GM23338 (cell line): ENCODE measurements around the gene NLGN1. TPM values are rescaled to one million over a fixed set of nuclear protein-coding genes. Genes with fewer than 3 reads are reported as not detected.

ENCODE experiments used
- ATAC-seq: fragments of 200-7000 bp; cut with Tn5 transposase; 3 replicates; pipeline ENCODE4 v1.9.1; 2020
- DNase-seq: peaks from one replicate; pipeline ENCODE4 v3.0.0-alpha.2; 2015; ENCODE audit warnings: low spot score
- H2AFZ ChIP-seq: fragments of 200-600 bp; sonication (generic); 2 replicates; pipeline ENCODE4 v1.8.0; 2016; ENCODE audit warnings: antibody characterized with exemption, mild to moderate bottlenecking, moderate library complexity
- H3F3A ChIP-seq: fragments of 200-600 bp; sonication (generic); replicated peaks from 2 replicates; pipeline ENCODE4 v1.8.0; 2017; ENCODE audit warnings: antibody characterized with exemption, mixed run types, low read depth
- H3K27ac ChIP-seq: fragments of 200-600 bp; sonication (generic); 2 replicates; pipeline ENCODE4 v1.6.1; 2016; ENCODE audit warnings: low read depth
- H3K27me3 ChIP-seq: fragments of 200-600 bp; sonication (generic); 2 replicates; pipeline ENCODE4 v1.8.0; 2016; ENCODE audit warnings: mild to moderate bottlenecking, mixed run types, moderate library complexity; ENCODE audit not compliant: insufficient read depth
- H3K36me3 ChIP-seq: fragments of 200-600 bp; sonication (generic); 2 replicates; pipeline ENCODE4 v1.8.0; 2016; ENCODE audit warnings: mild to moderate bottlenecking; ENCODE audit not compliant: insufficient read depth
- H3K4me1 ChIP-seq: fragments of 200-600 bp; sonication (generic); 2 replicates; pipeline ENCODE4 v1.8.0; 2016; ENCODE audit warnings: mild to moderate bottlenecking, moderate library complexity; ENCODE audit not compliant: insufficient read depth
- H3K4me2 ChIP-seq: fragments of 200-600 bp; sonication (generic); 2 replicates; pipeline ENCODE4 v1.7.1; 2017; ENCODE audit warnings: mixed run types
- H3K4me3 ChIP-seq: fragments of 200-600 bp; sonication (generic); 2 replicates; pipeline ENCODE4 v1.6.1; 2016; ENCODE audit warnings: mixed run types
- H3K79me2 ChIP-seq: fragments of 200-600 bp; sonication (generic); replicated peaks from 2 replicates; pipeline ENCODE4 v1.8.0; 2017; ENCODE audit warnings: mild to moderate bottlenecking; ENCODE audit not compliant: insufficient read depth
- H3K9me2 ChIP-seq: fragments of 200-600 bp; sonication (generic); 2 replicates; pipeline ENCODE4 v1.8.0; 2017; ENCODE audit not compliant: insufficient read depth
- H4K20me1 ChIP-seq: fragments of 200-600 bp; sonication (generic); replicated peaks from 2 replicates; pipeline ENCODE4 v1.8.0; 2017; ENCODE audit warnings: mild to moderate bottlenecking; ENCODE audit not compliant: insufficient read depth
- H3K27ac Mint-ChIP-seq: 2 replicates; pipeline ENCODE4 v1.8.0; 2020; ENCODE audit warnings: inconsistent platforms, mild to moderate bottlenecking, moderate library complexity, mixed read lengths
- H3K27me3 Mint-ChIP-seq: 3 replicates; pipeline ENCODE4 v1.8.0; 2022; ENCODE audit warnings: low read depth, mild to moderate bottlenecking, moderate library complexity, mixed read lengths, inconsistent platforms; ENCODE audit not compliant: insufficient read depth, poor library complexity
- H3K36me3 Mint-ChIP-seq: 3 replicates; pipeline ENCODE4 v1.8.0; 2021; ENCODE audit warnings: low read depth, mild to moderate bottlenecking, inconsistent platforms, moderate library complexity, mixed read lengths
- H3K4me1 Mint-ChIP-seq: 3 replicates; pipeline ENCODE4 v1.8.0; 2020; ENCODE audit warnings: mild to moderate bottlenecking, inconsistent platforms, mixed read lengths
- H3K4me3 Mint-ChIP-seq: 3 replicates; pipeline ENCODE4 v1.8.0; 2021; ENCODE audit warnings: moderate library complexity, mild to moderate bottlenecking, inconsistent platforms, mixed read lengths
- H3K9me3 Mint-ChIP-seq: 3 replicates; pipeline ENCODE4 v1.8.0; 2020; ENCODE audit warnings: moderate library complexity, mild to moderate bottlenecking, inconsistent platforms, mixed read lengths
- CREB1 ChIP-seq: fragments of 250-450 bp; sonication (Bioruptor Pico); IDR thresholded peaks from 2 replicates; pipeline ENCODE4 v1.5.0; 2020; ENCODE audit warnings: low read depth, mild to moderate bottlenecking, moderate library complexity
- EZH2 ChIP-seq: fragments of 200-600 bp; sonication (generic); IDR thresholded peaks from one replicate; pipeline ENCODE4 v1.8.0; 2017; ENCODE audit warnings: antibody characterized with exemption, mild to moderate bottlenecking, low read depth; ENCODE audit not compliant: unreplicated experiment
- EZH2phosphoT487 ChIP-seq: fragments of 200-600 bp; sonication (generic); IDR thresholded peaks from one replicate; pipeline ENCODE4 v1.8.1; 2018; ENCODE audit warnings: antibody characterized with exemption; ENCODE audit not compliant: unreplicated experiment
- JUNB ChIP-seq: IDR thresholded peaks from one replicate; pipeline ENCODE4 v1.6.1; 2016; ENCODE audit warnings: antibody characterized with exemption; ENCODE audit not compliant: unreplicated experiment
- POLR2AphosphoS5 ChIP-seq: IDR thresholded peaks from 2 replicates; pipeline ENCODE4 v1.6.1; 2016; ENCODE audit warnings: antibody characterized with exemption, low read depth
- STAT1 ChIP-seq: IDR thresholded peaks from one replicate; pipeline ENCODE4 v1.6.1; 2016; ENCODE audit warnings: antibody characterized with exemption; ENCODE audit not compliant: unreplicated experiment
- ZNF114 ChIP-seq: fragments of 250-450 bp; sonication (Bioruptor Pico); IDR thresholded peaks from 2 replicates; pipeline ENCODE4 v1.5.0; 2020; ENCODE audit warnings: mild to moderate bottlenecking, moderate library complexity
- ZNF331 ChIP-seq: fragments of 250-450 bp; sonication (Bioruptor Pico); IDR thresholded peaks from 2 replicates; pipeline ENCODE4 v1.5.0; 2020; ENCODE audit warnings: low read depth, mild to moderate bottlenecking, moderate library complexity
- polyA plus RNA-seq: library from polyadenylated mRNA; unstranded; fragments of >200 nt; fragmentation: Nextera tagmentation; extraction: Ambion mirVana; gene quantifications from 2 replicates; pipeline ENCODE4 v1.2.1, GENCODE V29; 2016
- total RNA-seq: library from RNA; depleted of rRNA; stranded (reverse); fragments of >200 nt; shearing (Covaris generic); gene quantifications from 2 replicates; pipeline ENCODE4 v1.2.3, GENCODE V29; 2014
- TF ChIP-seq, protein P1 (sequence below), 2 experiments: fragments of 200-600 bp in 1 of 2; sonication (generic) in 1 of 2; conservative IDR thresholded peaks; 2 replicates each; pipeline versions ENCODE4 v1.5.1 to v1.6.1; 2016 to 2017; ENCODE audit warnings: antibody characterized with exemption in 2 of 2, low read depth in 2 of 2, mild to moderate bottlenecking in 2 of 2, moderate library complexity in 1 of 2
- TF ChIP-seq, protein P2 (sequence below): fragments of 250-450 bp; sonication (Bioruptor Pico); IDR thresholded peaks from 2 replicates; pipeline ENCODE4 v1.5.0; 2020; ENCODE audit warnings: mild to moderate bottlenecking, moderate library complexity
- TF ChIP-seq, protein P3 (sequence below): IDR thresholded peaks from one replicate; pipeline ENCODE4 v1.6.1; 2018; ENCODE audit warnings: antibody characterized with exemption; ENCODE audit not compliant: unreplicated experiment

The NLGN1 gene
- total and polyA plus RNA-seq, 2 experiments from 2014 or later = 6.5 to 18.6 TPM

DNA sequence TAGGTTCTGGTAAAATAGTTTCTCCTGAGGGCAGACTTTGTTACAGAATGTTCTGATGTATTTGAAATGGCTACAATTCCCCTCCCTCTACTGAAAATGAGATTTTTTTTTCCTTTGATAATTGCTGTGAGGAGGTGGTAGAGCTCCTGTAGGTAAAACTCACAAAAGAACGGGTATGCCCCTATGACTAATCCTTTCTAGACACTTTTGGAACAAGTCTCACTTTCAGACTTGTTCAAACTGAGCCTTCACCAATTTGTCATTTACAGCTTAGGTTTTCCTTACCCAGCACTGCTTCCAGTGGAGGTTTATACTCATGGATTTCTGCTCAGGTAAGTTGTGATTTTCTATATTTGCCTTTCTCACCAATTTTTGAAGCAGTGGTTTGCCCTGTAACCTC lies 115.6 kb downstream of the NLGN1 start:
- Histone ChIP-seq H3K9me2 (no peaks in the 10 kb centered on the region), H3K27me3 (no peaks in the 10 kb centered on the region), H3F3A (no peaks in the 10 kb centered on the region), H3K4me3 (no peak overlapping the region), H2AFZ (no peak overlapping the region), H4K20me1 (no peaks in the 10 kb centered on the region), H3K36me3 (no peaks in the 10 kb centered on the region), H3K27ac (no peak overlapping the region), H3K4me2 (no peak overlapping the region), H3K79me2 (no peaks in the 10 kb centered on the region), H3K4me1 (no peaks in the 10 kb centered on the region)
- H3K4me1 Mint-ChIP-seq = no peaks in the 10 kb centered on the region
- H3K27ac Mint-ChIP-seq = no peak overlapping the region
- H3K36me3 Mint-ChIP-seq = no peaks in the 10 kb centered on the region
- TF ChIP-seq STAT1 (no peak), EZH2phosphoT487 (no peak), ZNF331 (CRISPR knock-in tag) (no peak), JUNB (no peak), ZNF114 (CRISPR knock-in tag) (no peak), CREB1 (CRISPR knock-in tag) (no peak), POLR2AphosphoS5 (no peak), EZH2 (no peak)
- TF ChIP-seq, protein P1, sequence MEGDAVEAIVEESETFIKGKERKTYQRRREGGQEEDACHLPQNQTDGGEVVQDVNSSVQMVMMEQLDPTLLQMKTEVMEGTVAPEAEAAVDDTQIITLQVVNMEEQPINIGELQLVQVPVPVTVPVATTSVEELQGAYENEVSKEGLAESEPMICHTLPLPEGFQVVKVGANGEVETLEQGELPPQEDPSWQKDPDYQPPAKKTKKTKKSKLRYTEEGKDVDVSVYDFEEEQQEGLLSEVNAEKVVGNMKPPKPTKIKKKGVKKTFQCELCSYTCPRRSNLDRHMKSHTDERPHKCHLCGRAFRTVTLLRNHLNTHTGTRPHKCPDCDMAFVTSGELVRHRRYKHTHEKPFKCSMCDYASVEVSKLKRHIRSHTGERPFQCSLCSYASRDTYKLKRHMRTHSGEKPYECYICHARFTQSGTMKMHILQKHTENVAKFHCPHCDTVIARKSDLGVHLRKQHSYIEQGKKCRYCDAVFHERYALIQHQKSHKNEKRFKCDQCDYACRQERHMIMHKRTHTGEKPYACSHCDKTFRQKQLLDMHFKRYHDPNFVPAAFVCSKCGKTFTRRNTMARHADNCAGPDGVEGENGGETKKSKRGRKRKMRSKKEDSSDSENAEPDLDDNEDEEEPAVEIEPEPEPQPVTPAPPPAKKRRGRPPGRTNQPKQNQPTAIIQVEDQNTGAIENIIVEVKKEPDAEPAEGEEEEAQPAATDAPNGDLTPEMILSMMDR (conservative IDR thresholded peaks at IDR 0.05; ENCODE audit: low read depth in 2 of 2) = no peak
- TF ChIP-seq, protein P2, sequence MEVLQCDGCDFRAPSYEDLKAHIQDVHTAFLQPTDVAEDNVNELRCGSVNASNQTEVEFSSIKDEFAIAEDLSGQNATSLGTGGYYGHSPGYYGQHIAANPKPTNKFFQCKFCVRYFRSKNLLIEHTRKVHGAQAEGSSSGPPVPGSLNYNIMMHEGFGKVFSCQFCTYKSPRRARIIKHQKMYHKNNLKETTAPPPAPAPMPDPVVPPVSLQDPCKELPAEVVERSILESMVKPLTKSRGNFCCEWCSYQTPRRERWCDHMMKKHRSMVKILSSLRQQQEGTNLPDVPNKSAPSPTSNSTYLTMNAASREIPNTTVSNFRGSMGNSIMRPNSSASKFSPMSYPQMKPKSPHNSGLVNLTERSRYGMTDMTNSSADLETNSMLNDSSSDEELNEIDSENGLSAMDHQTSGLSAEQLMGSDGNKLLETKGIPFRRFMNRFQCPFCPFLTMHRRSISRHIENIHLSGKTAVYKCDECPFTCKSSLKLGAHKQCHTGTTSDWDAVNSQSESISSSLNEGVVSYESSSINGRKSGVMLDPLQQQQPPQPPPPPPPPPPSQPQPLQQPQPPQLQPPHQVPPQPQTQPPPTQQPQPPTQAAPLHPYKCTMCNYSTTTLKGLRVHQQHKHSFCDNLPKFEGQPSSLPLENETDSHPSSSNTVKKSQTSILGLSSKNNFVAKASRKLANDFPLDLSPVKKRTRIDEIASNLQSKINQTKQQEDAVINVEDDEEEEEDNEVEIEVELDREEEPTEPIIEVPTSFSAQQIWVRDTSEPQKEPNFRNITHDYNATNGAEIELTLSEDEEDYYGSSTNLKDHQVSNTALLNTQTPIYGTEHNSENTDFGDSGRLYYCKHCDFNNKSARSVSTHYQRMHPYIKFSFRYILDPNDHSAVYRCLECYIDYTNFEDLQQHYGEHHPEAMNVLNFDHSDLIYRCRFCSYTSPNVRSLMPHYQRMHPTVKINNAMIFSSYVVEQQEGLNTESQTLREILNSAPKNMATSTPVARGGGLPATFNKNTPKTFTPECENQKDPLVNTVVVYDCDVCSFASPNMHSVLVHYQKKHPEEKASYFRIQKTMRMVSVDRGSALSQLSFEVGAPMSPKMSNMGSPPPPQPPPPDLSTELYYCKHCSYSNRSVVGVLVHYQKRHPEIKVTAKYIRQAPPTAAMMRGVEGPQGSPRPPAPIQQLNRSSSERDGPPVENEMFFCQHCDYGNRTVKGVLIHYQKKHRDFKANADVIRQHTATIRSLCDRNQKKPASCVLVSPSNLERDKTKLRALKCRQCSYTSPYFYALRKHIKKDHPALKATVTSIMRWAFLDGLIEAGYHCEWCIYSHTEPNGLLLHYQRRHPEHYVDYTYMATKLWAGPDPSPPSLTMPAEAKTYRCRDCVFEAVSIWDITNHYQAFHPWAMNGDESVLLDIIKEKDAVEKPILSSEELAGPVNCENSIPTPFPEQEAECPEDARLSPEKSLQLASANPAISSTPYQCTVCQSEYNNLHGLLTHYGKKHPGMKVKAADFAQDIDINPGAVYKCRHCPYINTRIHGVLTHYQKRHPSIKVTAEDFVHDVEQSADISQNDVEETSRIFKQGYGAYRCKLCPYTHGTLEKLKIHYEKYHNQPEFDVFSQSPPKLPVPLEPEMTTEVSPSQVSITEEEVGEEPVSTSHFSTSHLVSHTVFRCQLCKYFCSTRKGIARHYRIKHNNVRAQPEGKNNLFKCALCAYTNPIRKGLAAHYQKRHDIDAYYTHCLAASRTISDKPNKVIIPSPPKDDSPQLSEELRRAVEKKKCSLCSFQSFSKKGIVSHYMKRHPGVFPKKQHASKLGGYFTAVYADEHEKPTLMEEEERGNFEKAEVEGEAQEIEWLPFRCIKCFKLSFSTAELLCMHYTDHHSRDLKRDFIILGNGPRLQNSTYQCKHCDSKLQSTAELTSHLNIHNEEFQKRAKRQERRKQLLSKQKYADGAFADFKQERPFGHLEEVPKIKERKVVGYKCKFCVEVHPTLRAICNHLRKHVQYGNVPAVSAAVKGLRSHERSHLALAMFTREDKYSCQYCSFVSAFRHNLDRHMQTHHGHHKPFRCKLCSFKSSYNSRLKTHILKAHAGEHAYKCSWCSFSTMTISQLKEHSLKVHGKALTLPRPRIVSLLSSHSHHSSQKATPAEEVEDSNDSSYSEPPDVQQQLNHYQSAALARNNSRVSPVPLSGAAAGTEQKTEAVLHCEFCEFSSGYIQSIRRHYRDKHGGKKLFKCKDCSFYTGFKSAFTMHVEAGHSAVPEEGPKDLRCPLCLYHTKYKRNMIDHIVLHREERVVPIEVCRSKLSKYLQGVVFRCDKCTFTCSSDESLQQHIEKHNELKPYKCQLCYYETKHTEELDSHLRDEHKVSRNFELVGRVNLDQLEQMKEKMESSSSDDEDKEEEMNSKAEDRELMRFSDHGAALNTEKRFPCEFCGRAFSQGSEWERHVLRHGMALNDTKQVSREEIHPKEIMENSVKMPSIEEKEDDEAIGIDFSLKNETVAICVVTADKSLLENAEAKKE (CRISPR knock-in tag) = no peak
- TF ChIP-seq, protein P3, sequence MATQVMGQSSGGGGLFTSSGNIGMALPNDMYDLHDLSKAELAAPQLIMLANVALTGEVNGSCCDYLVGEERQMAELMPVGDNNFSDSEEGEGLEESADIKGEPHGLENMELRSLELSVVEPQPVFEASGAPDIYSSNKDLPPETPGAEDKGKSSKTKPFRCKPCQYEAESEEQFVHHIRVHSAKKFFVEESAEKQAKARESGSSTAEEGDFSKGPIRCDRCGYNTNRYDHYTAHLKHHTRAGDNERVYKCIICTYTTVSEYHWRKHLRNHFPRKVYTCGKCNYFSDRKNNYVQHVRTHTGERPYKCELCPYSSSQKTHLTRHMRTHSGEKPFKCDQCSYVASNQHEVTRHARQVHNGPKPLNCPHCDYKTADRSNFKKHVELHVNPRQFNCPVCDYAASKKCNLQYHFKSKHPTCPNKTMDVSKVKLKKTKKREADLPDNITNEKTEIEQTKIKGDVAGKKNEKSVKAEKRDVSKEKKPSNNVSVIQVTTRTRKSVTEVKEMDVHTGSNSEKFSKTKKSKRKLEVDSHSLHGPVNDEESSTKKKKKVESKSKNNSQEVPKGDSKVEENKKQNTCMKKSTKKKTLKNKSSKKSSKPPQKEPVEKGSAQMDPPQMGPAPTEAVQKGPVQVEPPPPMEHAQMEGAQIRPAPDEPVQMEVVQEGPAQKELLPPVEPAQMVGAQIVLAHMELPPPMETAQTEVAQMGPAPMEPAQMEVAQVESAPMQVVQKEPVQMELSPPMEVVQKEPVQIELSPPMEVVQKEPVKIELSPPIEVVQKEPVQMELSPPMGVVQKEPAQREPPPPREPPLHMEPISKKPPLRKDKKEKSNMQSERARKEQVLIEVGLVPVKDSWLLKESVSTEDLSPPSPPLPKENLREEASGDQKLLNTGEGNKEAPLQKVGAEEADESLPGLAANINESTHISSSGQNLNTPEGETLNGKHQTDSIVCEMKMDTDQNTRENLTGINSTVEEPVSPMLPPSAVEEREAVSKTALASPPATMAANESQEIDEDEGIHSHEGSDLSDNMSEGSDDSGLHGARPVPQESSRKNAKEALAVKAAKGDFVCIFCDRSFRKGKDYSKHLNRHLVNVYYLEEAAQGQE = no peak
- no peak overlapping the region for H3K4me3 Mint-ChIP-seq
- H3K27me3 Mint-ChIP-seq = peaks cover 5% of the 10 kb centered on the region
- ATAC-seq (no peak), DNase-seq (no peak)
- H3K9me3 Mint-ChIP-seq = no peaks in the 10 kb centered on the region
